Neuronal stem cell (in vitro differentiated cells): ENCODE measurements around the gene SCAMP5.

Source experiments
- DNase-seq: peaks from one replicate; pipeline ENCODE4 v3.0.0-alpha.2; 2013; ENCODE audit warnings: low spot score
- H2AFZ ChIP-seq: one replicate; pipeline ENCODE4 v1.6.1; 2013; ENCODE audit warnings: mild to moderate bottlenecking, low read length, inconsistent platforms
- H2AK5ac ChIP-seq: 2 replicates; pipeline ENCODE4 v1.6.1; 2013; ENCODE audit warnings: low read depth, mild to moderate bottlenecking, inconsistent platforms, low read length, moderate library complexity, mixed read lengths
- H2BK120ac ChIP-seq: 2 replicates; pipeline ENCODE4 v1.6.1; 2013; ENCODE audit warnings: low read depth, mild to moderate bottlenecking, inconsistent platforms, low read length, moderate library complexity, mixed read lengths
- H2BK12ac ChIP-seq: one replicate; pipeline ENCODE4 v1.6.1; 2013; ENCODE audit warnings: low read length, inconsistent platforms
- H2BK15ac ChIP-seq: 2 replicates; pipeline ENCODE4 v1.6.1; 2013; ENCODE audit warnings: mild to moderate bottlenecking, low read length, inconsistent platforms, mixed read lengths
- H2BK5ac ChIP-seq: one replicate; pipeline ENCODE4 v1.6.1; 2013; ENCODE audit warnings: inconsistent platforms, mild to moderate bottlenecking, low read length, moderate library complexity
- H3K14ac ChIP-seq: one replicate; pipeline ENCODE4 v1.6.1; 2013; ENCODE audit warnings: low read length, inconsistent platforms
- H3K18ac ChIP-seq: 2 replicates; pipeline ENCODE4 v1.6.1; 2013; ENCODE audit warnings: low read length, inconsistent platforms
- H3K23ac ChIP-seq: 2 replicates; pipeline ENCODE4 v1.6.1; 2013; ENCODE audit warnings: low read depth, mild to moderate bottlenecking, mixed read lengths, low read length, inconsistent platforms; ENCODE audit not compliant: poor library complexity
- H3K27ac ChIP-seq: replicated peaks from 3 replicates; pipeline ENCODE4 v1.5.1; 2013; ENCODE audit warnings: low read length, inconsistent platforms
- H3K27me3 ChIP-seq, 3 experiments: 2 replicates each; pipeline ENCODE4 v1.6.1; 2013; ENCODE audit warnings: low read length in 3 of 3, mild to moderate bottlenecking in 2 of 3, inconsistent platforms in 1 of 3, low read depth in 1 of 3, mixed read lengths in 1 of 3, moderate library complexity in 1 of 3; ENCODE audit not compliant: control insufficient read depth in 3 of 3, insufficient read depth in 3 of 3
- H3K36me3 ChIP-seq, 2 donors: replicated peaks in 1 of 2; 2 replicates each; pipeline ENCODE4 v1.6.1; 2013; ENCODE audit warnings: low read length in 2 of 2; ENCODE audit not compliant: control insufficient read depth in 2 of 2, insufficient read depth in 2 of 2
- H3K4ac ChIP-seq: 2 replicates; pipeline ENCODE4 v1.6.1; 2013; ENCODE audit warnings: inconsistent platforms, mild to moderate bottlenecking, low read length, moderate library complexity
- H3K4me1 ChIP-seq, 2 donors: 1 replicate in 1 of 2; 2 replicates in 1 of 2; pipeline ENCODE4 v1.6.1; 2013; ENCODE audit warnings: low read length in 2 of 2, low read depth in 1 of 2; ENCODE audit not compliant: control insufficient read depth in 2 of 2, insufficient read depth in 1 of 2
- H3K4me2 ChIP-seq: one replicate; pipeline ENCODE4 v1.6.1; 2013; ENCODE audit warnings: mild to moderate bottlenecking, low read length, inconsistent platforms; ENCODE audit not compliant: insufficient read depth, poor library complexity, severe bottlenecking
- H3K4me3 ChIP-seq, 2 donors: 2 replicates each; pipeline ENCODE4 v1.5.1; 2013; ENCODE audit warnings: low read length in 2 of 2, mild to moderate bottlenecking in 2 of 2, inconsistent platforms in 1 of 2, moderate library complexity in 1 of 2
- H3K79me1 ChIP-seq: one replicate; pipeline ENCODE4 v1.6.1; 2013; ENCODE audit warnings: low read depth, mild to moderate bottlenecking, inconsistent platforms, low read length, moderate library complexity
- H3K9ac ChIP-seq: one replicate; pipeline ENCODE4 v1.6.1; 2013; ENCODE audit warnings: mild to moderate bottlenecking, low read depth, low read length, inconsistent platforms; ENCODE audit not compliant: poor library complexity
- H3K9me3 ChIP-seq, 2 donors: replicated peaks in 1 of 2; 2 replicates each; pipeline versions ENCODE3 to v1.6.1; 2013; ENCODE audit warnings: low read length in 2 of 2, mild to moderate bottlenecking in 2 of 2, inconsistent platforms in 1 of 2, low read depth in 1 of 2, mixed read lengths in 1 of 2, moderate library complexity in 1 of 2; ENCODE audit not compliant: control insufficient read depth in 2 of 2, insufficient read depth in 1 of 2
- H4K8ac ChIP-seq: one replicate; pipeline ENCODE4 v1.6.1; 2013; ENCODE audit warnings: low read depth, mild to moderate bottlenecking, inconsistent platforms, low read length, moderate library complexity
- H4K91ac ChIP-seq: one replicate; pipeline ENCODE4 v1.6.1; 2013; ENCODE audit warnings: low read length, low read depth, mild to moderate bottlenecking, inconsistent platforms; ENCODE audit not compliant: poor library complexity
- WGBS, 2 donors: extraction: QIAGEN DNeasy Blood & Tissue Kit; methylation state at CpG; one replicate each; pipeline ENCODE4 v1.1.7; 2013; ENCODE audit warnings: missing lambda C conversion rate in 2 of 2, mixed read lengths in 1 of 2; ENCODE audit not compliant: insufficient read length in 2 of 2, insufficient replicate concordance in 1 of 2; ENCODE audit errors: extremely low coverage in 2 of 2; 5-methylcytosine and 5-hydroxymethylcytosine counted together

Gene SCAMP5

GRCh38 chr15:75036212-75036616 is 40.9 kb downstream of the SCAMP5 start:
- H3K18ac ChIP-seq: no peak overlapping the region
- no peak overlapping the region for H3K27ac ChIP-seq
- H3K4me1 ChIP-seq: no peaks in the 10 kb centered on the region
- H3K36me3 ChIP-seq: peaks cover 1 to 46% of the 10 kb centered on the region in 2 donors
- H3K4ac ChIP-seq: no peak overlapping the region
- H3K27me3 ChIP-seq: no peaks in the 10 kb centered on the region
- no peak overlapping the region for H4K8ac ChIP-seq
- no peak overlapping the region for H4K91ac ChIP-seq
- WGBS, 2 donors: no CpG with 5 or more reads among the region's 2 CpGs
- no peak overlapping the region for H2BK5ac ChIP-seq
- no peak overlapping the region for H3K23ac ChIP-seq
- H3K9ac ChIP-seq: no peak overlapping the region
- no peak for DNase-seq
- H3K79me1 ChIP-seq: peaks cover 3% of the 10 kb centered on the region
- no peak overlapping the region for H2BK120ac ChIP-seq
- no peak overlapping the region for H2AFZ ChIP-seq
- no peaks in the 10 kb centered on the region for H3K9me3 ChIP-seq
- H2AK5ac ChIP-seq: no peak overlapping the region
- no peak overlapping the region for H3K14ac ChIP-seq
- H2BK12ac ChIP-seq: no peak overlapping the region
- no peak overlapping the region for H3K4me3 ChIP-seq
- H2BK15ac ChIP-seq: no peak overlapping the region
- H3K4me2 ChIP-seq: no peak overlapping the region

- no peak overlapping the region for H2AFZ ChIP-seq
- no peak overlapping the region for H3K18ac ChIP-seq
- no peak overlapping the region for H2AK5ac ChIP-seq
- H3K23ac ChIP-seq: no peak overlapping the region
- H2BK15ac ChIP-seq: no peak overlapping the region
- no peak overlapping the region for H2BK5ac ChIP-seq
- no peak overlapping the region for H3K4ac ChIP-seq
- peaks cover 3% of the 10 kb centered on the region for H3K79me1 ChIP-seq
- no peaks in the 10 kb centered on the region for H3K4me1 ChIP-seq
- H3K14ac ChIP-seq: no peak overlapping the region
- no peak overlapping the region for H2BK120ac ChIP-seq
- no peak overlapping the region for H3K9ac ChIP-seq
- H3K27me3 ChIP-seq: no peaks in the 10 kb centered on the region
- no CpG with 5 or more reads among the region's 6 CpGs for WGBS, 2 donors
- no peak overlapping the region for H4K8ac ChIP-seq
- peaks cover 1 to 49% of the 10 kb centered on the region in 2 donors for H3K36me3 ChIP-seq
- no peak overlapping the region for H3K4me2 ChIP-seq
- no peak overlapping the region for H3K4me3 ChIP-seq
- no peak for DNase-seq
- H3K27ac ChIP-seq: no peak overlapping the region
- H2BK12ac ChIP-seq: no peak overlapping the region
- no peak overlapping the region for H4K91ac ChIP-seq
- H3K9me3 ChIP-seq: no peaks in the 10 kb centered on the region
Observed at GRCh38 chr15:75037685-75038084, 42.3 kb downstream of the SCAMP5 start.

GRCh38 chr15:75038231-75038630 is 42.9 kb downstream of the SCAMP5 start:
- Histone ChIP-seq H3K14ac (no peak overlapping the region), H4K91ac (no peak overlapping the region), H4K8ac (no peak overlapping the region), H3K79me1 (peaks cover 3% of the 10 kb centered on the region), H3K4me3 (no peak overlapping the region), H2BK5ac (no peak overlapping the region), H3K4me1 (no peaks in the 10 kb centered on the region), H2BK12ac (no peak overlapping the region), H3K4me2 (no peak overlapping the region), H3K36me3 (peaks cover 1 to 52% of the 10 kb centered on the region in 2 donors), H2BK120ac (no peak overlapping the region), H3K23ac (no peak overlapping the region), H3K27ac (no peak overlapping the region), H3K9me3 (no peaks in the 10 kb centered on the region), H3K9ac (no peak overlapping the region), H2BK15ac (no peak overlapping the region), H2AFZ (no peak overlapping the region), H3K18ac (no peak overlapping the region), H3K4ac (no peak overlapping the region), H3K27me3 (no peaks in the 10 kb centered on the region), H2AK5ac (no peak overlapping the region)
- DNase-seq: no peak
- no CpG with 5 or more reads among the region's 3 CpGs for WGBS, 2 donors

GRCh38 chr15:75042730-75043508 is 47.6 kb downstream of the SCAMP5 start:
- Histone ChIP-seq H3K79me1 (no peaks in the 10 kb centered on the region), H2BK5ac (no peak overlapping the region), H2BK120ac (no peak overlapping the region), H2AFZ (no peak overlapping the region), H2BK15ac (no peak overlapping the region), H4K8ac (no peak overlapping the region), H2AK5ac (no peak overlapping the region), H3K23ac (no peak overlapping the region), H3K27me3 (no peaks in the 10 kb centered on the region), H3K9me3 (no peaks in the 10 kb centered on the region), H3K36me3 (peaks cover 0 to 42% of the 10 kb centered on the region in 2 donors), H3K4me2 (no peak overlapping the region), H3K4ac (no peak overlapping the region), H3K9ac (no peak overlapping the region), H3K4me3 (no peak overlapping the region), H3K27ac (no peak overlapping the region), H3K14ac (no peak overlapping the region), H3K18ac (no peak overlapping the region), H4K91ac (no peak overlapping the region), H2BK12ac (no peak overlapping the region), H3K4me1 (peaks cover 7 to 17% of the 10 kb centered on the region in 2 donors)
- WGBS, 2 donors: no CpG with 5 or more reads among the region's 12 CpGs
- DNase-seq: no peak
